ENCODE measurements around the gene P3H2. TPM values are rescaled to one million over a fixed set of nuclear protein-coding genes. Genes with fewer than 3 reads are reported as not detected.

The P3H2 gene
- total and polyA plus RNA-seq, 9 of the 15 experiments (the other 6 are each of a cell fraction or from before 2014, with no cell fraction given): 0.04 to 0.26 (median 0.22) TPM; not detected in 6

DNA sequence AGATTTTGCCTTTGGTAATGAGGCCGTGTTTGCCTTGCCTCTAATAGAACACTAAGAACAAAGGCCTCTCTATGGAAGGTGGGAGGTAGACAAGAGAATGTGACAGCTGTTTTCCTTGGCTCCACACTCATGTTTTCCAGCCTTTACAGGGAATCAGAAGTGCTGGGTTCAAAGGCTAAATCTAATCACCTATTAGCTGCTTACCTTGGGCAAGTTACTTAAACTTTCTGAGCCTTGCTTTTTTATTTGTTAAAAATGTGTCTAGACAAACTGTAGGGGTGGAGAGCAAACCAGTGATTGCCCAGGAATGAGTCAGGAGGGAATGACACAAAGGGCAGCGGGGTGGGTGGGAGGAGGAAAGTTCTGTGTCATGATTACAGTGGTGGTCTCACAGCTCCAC lies 179.0 kb downstream of the P3H2 start:
- Histone ChIP-seq H3K4me2 (ENCODE audit: insufficient read depth, low read length) (no peak overlapping the region), H3K9ac (ENCODE audit: insufficient read depth in 1 of 2, low read depth in 2 of 2, low read length in 2 of 2) (no peak overlapping the region), H3K4me1 (replicated peaks in 1 of 2; ENCODE audit: control insufficient read depth in 2 of 2, insufficient read depth in 2 of 2, low read length in 2 of 2) (no peaks in the 10 kb centered on the region), H3K79me2 (ENCODE audit: control insufficient read depth, insufficient read depth, low read length) (no peaks in the 10 kb centered on the region), H3K36me3 (ENCODE audit: control insufficient read depth, insufficient read depth, low read length) (no peaks in the 10 kb centered on the region), H2AFZ (ENCODE audit: low read depth, low read length) (no peak overlapping the region), H3K27me3 (ENCODE audit: control insufficient read depth in 2 of 2, insufficient read depth in 2 of 2, low read length in 2 of 2) (no peaks in the 10 kb centered on the region), H4K20me1 (replicated peaks; ENCODE audit: control insufficient read depth, insufficient read depth, low read length) (no peaks in the 10 kb centered on the region), H3K4me3 (no peak overlapping the region), H3K9me1 (ENCODE audit: control insufficient read depth, insufficient read depth, low read length) (no peaks in the 10 kb centered on the region), H3K9me3 (replicated peaks; ENCODE audit: control insufficient read depth, insufficient read depth, low read depth, low read length) (no peaks in the 10 kb centered on the region), H3K27ac (ENCODE audit: extremely low read depth, low read depth, low read length) (no peak overlapping the region)
- no peak for FAIRE-seq
- intact Hi-C loops (cut with micrococcal nuclease): no loop called here
- ChIA-PET CTCF (ENCODE audit: low intra/inter-chr PET ratio) (no interaction called here), POLR2A (no interaction called here)
- no TSS peak for BruUV-seq (replicated peaks)
- WGBS (ENCODE audit: insufficient coverage, low coverage, missing lambda C conversion rate): 8% methylated on average over 2 of the region's 2 CpGs
- ATAC-seq: no peak
- no peak for DNase-seq (ENCODE audit: extremely low read depth in 1 of 4, low spot score in 3 of 4)
- in situ Hi-C loops (cut with MboI): no loop called here
- no peak for TF ChIP-seq TAF15 (IDR thresholded peaks at IDR 0.05; ENCODE audit: low read depth, low read length)
- TF ChIP-seq, protein P1, sequence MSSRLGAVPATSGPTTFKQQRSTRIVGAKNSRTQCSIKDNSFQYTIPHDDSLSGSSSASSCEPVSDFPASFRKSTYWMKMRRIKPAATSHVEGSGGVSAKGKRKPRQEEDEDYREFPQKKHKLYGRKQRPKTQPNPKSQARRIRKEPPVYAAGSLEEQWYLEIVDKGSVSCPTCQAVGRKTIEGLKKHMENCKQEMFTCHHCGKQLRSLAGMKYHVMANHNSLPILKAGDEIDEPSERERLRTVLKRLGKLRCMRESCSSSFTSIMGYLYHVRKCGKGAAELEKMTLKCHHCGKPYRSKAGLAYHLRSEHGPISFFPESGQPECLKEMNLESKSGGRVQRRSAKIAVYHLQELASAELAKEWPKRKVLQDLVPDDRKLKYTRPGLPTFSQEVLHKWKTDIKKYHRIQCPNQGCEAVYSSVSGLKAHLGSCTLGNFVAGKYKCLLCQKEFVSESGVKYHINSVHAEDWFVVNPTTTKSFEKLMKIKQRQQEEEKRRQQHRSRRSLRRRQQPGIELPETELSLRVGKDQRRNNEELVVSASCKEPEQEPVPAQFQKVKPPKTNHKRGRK (tag; IDR thresholded peaks at IDR 0.05): no peak
- TF ChIP-seq, protein P2, sequence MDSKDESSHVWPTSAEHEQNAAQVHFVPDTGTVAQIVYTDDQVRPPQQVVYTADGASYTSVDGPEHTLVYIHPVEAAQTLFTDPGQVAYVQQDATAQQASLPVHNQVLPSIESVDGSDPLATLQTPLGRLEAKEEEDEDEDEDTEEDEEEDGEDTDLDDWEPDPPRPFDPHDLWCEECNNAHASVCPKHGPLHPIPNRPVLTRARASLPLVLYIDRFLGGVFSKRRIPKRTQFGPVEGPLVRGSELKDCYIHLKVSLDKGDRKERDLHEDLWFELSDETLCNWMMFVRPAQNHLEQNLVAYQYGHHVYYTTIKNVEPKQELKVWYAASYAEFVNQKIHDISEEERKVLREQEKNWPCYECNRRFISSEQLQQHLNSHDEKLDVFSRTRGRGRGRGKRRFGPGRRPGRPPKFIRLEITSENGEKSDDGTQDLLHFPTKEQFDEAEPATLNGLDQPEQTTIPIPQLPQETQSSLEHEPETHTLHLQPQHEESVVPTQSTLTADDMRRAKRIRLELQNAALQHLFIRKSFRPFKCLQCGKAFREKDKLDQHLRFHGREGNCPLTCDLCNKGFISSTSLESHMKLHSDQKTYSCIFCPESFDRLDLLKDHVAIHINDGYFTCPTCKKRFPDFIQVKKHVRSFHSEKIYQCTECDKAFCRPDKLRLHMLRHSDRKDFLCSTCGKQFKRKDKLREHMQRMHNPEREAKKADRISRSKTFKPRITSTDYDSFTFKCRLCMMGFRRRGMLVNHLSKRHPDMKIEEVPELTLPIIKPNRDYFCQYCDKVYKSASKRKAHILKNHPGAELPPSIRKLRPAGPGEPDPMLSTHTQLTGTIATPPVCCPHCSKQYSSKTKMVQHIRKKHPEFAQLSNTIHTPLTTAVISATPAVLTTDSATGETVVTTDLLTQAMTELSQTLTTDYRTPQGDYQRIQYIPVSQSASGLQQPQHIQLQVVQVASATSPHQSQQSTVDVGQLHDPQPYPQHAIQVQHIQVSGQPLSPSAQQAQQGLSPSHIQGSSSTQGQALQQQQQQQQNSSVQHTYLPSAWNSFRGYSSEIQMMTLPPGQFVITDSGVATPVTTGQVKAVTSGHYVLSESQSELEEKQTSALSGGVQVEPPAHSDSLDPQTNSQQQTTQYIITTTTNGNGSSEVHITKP (IDR thresholded peaks at IDR 0.05; ENCODE audit: partially characterized antibody): no peak
- TF ChIP-seq, protein P3, sequence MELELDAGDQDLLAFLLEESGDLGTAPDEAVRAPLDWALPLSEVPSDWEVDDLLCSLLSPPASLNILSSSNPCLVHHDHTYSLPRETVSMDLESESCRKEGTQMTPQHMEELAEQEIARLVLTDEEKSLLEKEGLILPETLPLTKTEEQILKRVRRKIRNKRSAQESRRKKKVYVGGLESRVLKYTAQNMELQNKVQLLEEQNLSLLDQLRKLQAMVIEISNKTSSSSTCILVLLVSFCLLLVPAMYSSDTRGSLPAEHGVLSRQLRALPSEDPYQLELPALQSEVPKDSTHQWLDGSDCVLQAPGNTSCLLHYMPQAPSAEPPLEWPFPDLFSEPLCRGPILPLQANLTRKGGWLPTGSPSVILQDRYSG (tag; conservative IDR thresholded peaks at IDR 0.05; ENCODE audit: low read depth): no peak
- TF ChIP-seq, protein P4, sequence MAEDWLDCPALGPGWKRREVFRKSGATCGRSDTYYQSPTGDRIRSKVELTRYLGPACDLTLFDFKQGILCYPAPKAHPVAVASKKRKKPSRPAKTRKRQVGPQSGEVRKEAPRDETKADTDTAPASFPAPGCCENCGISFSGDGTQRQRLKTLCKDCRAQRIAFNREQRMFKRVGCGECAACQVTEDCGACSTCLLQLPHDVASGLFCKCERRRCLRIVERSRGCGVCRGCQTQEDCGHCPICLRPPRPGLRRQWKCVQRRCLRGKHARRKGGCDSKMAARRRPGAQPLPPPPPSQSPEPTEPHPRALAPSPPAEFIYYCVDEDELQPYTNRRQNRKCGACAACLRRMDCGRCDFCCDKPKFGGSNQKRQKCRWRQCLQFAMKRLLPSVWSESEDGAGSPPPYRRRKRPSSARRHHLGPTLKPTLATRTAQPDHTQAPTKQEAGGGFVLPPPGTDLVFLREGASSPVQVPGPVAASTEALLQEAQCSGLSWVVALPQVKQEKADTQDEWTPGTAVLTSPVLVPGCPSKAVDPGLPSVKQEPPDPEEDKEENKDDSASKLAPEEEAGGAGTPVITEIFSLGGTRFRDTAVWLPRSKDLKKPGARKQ (CRISPR knock-in tag; IDR thresholded peaks at IDR 0.05): no peak
- no peak for TF ChIP-seq NFIX (CRISPR knock-in tag; IDR thresholded peaks at IDR 0.05; ENCODE audit: low read depth)
- no peak for TF ChIP-seq ZKSCAN8 (CRISPR knock-in tag; IDR thresholded peaks at IDR 0.05)
- no peak for TF ChIP-seq SIN3A (IDR thresholded peaks at IDR 0.05; ENCODE audit: borderline replicate concordance in 2 of 2, control insufficient read depth in 1 of 2, low read depth in 2 of 2, low read length in 2 of 2)
- no peak for TF ChIP-seq FOXJ3 (CRISPR knock-in tag; IDR thresholded peaks at IDR 0.05)
- no peak for TF ChIP-seq HNRNPLL (IDR thresholded peaks at IDR 0.05; ENCODE audit: low read depth, low read length, poor library complexity, severe bottlenecking)
- TF ChIP-seq, protein P5, sequence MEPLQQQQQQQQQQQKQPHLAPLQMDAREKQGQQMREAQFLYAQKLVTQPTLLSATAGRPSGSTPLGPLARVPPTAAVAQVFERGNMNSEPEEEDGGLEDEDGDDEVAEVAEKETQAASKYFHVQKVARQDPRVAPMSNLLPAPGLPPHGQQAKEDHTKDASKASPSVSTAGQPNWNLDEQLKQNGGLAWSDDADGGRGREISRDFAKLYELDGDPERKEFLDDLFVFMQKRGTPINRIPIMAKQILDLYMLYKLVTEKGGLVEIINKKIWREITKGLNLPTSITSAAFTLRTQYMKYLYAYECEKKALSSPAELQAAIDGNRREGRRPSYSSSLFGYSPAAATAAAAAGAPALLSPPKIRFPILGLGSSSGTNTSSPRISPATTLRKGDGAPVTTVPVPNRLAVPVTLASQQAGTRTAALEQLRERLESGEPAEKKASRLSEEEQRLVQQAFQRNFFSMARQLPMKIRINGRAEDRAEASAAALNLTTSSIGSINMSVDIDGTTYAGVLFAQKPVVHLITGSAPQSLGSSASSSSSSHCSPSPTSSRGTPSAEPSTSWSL (CRISPR knock-in tag; IDR thresholded peaks at IDR 0.05; ENCODE audit: borderline replicate concordance): no peak
- no peak for TF ChIP-seq MTA2 (IDR thresholded peaks at IDR 0.05; ENCODE audit: low read depth)
